GM12875 (cell line): ENCODE measurements around the gene ANKS1A.
"Not testable (repeated sequence)": the region's sequence is repeated elsewhere in the genome, so short reads cannot be mapped to it uniquely, and the experiment has no call there.

Source experiments
- H3K4me3 ChIP-seq: one replicate; pipeline ENCODE4 v1.5.1; 2011; ENCODE audit warnings: low read depth, low read length, control low read depth
- CTCF ChIP-seq: IDR thresholded peaks from 2 replicates; pipeline ENCODE4 v1.5.1; 2011; ENCODE audit warnings: low read depth, mild to moderate bottlenecking, control low read depth, inconsistent platforms, low read length, moderate library complexity, borderline replicate concordance; ENCODE audit not compliant: insufficient read depth

The ANKS1A gene

DNA sequence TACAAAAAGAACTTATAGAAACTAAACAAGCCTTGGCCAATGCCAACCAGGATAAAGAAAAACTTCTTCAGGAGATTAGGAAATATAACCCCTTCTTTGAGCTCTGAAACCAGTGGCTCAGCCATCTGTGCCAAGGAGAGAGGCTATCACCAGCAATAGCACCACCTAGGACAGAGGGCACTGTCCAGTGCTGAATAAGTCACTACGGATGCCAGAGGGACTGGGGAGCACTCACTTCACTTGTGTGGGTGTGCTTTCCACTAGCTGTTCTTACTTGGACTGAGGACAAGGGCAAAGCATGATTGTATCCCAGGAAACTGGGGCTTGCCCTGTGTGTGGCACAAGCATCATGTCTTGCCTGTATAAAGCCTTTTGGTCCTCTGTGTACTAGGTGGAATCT lies 16.7 kb upstream of the ANKS1A start:
- H3K4me3 ChIP-seq, result no peak overlapping the region
- no peak for TF ChIP-seq CTCF

GRCh38 chr6:34875292-34876213 lies 13.5 kb upstream of the ANKS1A start:
- no peak for TF ChIP-seq CTCF
- no peak overlapping the region for H3K4me3 ChIP-seq

GRCh38 chr6:34876472-34876871 lies 12.6 kb upstream of the ANKS1A start:
- TF ChIP-seq CTCF, result no peak
- H3K4me3 ChIP-seq, result no peak overlapping the region

DNA sequence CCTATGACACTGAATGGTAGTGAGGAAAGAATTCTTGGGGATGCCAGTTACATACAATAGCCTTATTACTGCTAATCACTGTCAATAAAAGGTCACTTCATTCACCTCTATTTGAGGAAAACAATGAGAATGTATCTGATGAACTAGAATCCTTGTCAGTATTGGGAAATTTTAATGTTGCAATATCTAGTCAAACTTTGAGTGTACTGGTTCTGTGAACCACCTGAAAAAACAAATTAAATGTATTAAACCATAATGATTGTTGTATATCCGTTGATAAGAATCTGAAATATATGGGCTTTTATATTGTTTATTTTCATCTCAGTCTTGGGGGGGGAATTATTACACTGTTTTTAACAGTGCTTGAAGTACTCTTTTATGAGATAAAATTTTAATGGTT lies 11.8 kb upstream of the ANKS1A start:
- no peak for TF ChIP-seq CTCF

DNA sequence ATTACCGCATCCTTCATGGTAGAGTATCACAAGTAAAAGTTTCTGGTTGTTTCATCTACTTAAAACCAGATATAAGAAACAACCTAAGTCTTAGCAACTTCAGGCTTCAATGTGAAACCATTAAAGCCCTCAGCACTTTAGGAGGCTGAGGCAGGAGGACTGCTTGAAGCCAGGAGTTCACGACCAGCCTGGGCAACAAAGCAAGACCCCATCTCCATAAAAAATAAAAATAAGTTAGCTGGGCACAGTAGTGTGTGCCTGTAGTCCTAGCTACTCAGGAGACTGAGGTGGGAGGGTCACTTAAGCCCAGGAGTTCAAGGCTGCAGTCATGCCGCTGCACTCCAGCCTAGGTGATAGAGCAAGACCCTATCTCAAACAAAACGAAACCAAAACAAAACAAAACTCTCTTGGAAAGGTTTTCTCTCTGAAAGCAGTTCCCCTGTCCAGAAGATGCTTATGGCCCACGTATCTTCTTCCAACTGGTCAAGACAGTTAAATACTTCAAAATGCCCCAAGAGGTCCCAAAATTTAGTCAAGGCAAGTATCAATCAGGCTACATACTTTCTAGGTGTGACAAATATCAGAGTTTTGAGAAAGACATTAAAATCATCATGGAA lies 11.1 kb upstream of the ANKS1A start:
- no peak overlapping the region for H3K4me3 ChIP-seq
- no peak for TF ChIP-seq CTCF

More for the DNA sequence above, 11.8 kb upstream of the ANKS1A start:
- no peak overlapping the region for H3K4me3 ChIP-seq

DNA sequence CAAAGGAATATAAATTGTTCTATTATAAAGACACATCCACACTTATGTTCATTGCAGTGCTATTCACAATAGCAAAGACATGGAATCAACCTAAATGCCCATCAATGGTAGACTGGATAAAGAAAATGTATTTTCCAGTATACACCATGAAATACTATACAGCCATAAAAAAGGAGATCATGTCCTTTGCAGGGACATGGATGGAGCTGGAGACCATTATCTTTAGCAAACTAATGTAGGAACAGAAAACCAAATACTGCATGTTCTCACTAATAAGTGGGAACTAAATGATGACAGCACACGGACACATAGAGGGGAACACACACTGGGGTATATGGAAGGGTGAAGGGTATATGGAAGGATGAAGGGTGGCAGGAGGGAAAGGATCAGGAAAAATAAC lies 5.0 kb upstream of the ANKS1A start:
- H3K4me3 ChIP-seq, result not testable (repeated sequence)

- no peak for TF ChIP-seq CTCF
- no peak overlapping the region for H3K4me3 ChIP-seq
Measured at GRCh38 chr6:34884996-34885395, 4.1 kb upstream of the ANKS1A start.

GRCh38 chr6:34885837-34886236 lies 3.2 kb upstream of the ANKS1A start:
- not testable (repeated sequence) for H3K4me3 ChIP-seq
